H1 (cell line): ENCODE data around the gene CDCA4. TPM values are rescaled to one million over a fixed set of nuclear protein-coding genes. Genes with fewer than 3 reads are reported as not detected.

ENCODE experiments used
- CHD2 ChIP-seq: IDR thresholded peaks from 2 replicates; pipeline ENCODE4 v1.6.1; 2012; ENCODE audit warnings: low read length, improper control_type of control experiment
- CTCF ChIP-seq, 3 experiments: IDR thresholded peaks; 1 replicate in 2 of 3; 2 replicates in 1 of 3; pipeline versions ENCODE4 v1.5.1 to v1.6.1; 2011; ENCODE audit warnings: low read length in 3 of 3, mild to moderate bottlenecking in 3 of 3, inconsistent platforms in 2 of 3, low read depth in 1 of 3, moderate library complexity in 1 of 3; ENCODE audit not compliant: insufficient read depth in 1 of 3; ENCODE audit errors: control extremely low read depth in 1 of 3
- KDM1A ChIP-seq: fragments of 200-600, 300-600 bp; sonication (generic); IDR thresholded peaks from 2 replicates; pipeline ENCODE4 v1.7.1; 2016; ENCODE audit warnings: mild to moderate bottlenecking, low read length, borderline replicate concordance
- POLR2AphosphoS5 ChIP-seq: IDR thresholded peaks from 2 replicates; pipeline ENCODE4 v1.6.1; 2011; ENCODE audit warnings: low read depth, low read length
- SP1 ChIP-seq: IDR thresholded peaks from 2 replicates; pipeline ENCODE4 v1.6.1; 2011; ENCODE audit warnings: low read depth, low read length
- polyA plus RNA-seq, 7 experiments: library from polyadenylated mRNA; depleted of rRNA in 3 of 7; stranded (reverse) in 5 of 7; unstranded in 2 of 7; fragments of >200 nt in 5 of 7; fragments of 200-250 nt in 2 of 7; gene quantifications; 1 replicate in 5 of 7; 2 replicates in 1 of 7; 4 replicates in 1 of 7; pipeline versions ENCODE4 v1.2.1 to v1.2.3, GENCODE V29; 2011 to 2013; ENCODE audit warnings: missing spikeins in 2 of 7, mixed read lengths in 2 of 7
- total RNA-seq: library from RNA; stranded (reverse); fragmentation: NEBNext Ultra II Directional; extraction: Animal tissue kit (Norgen Biotek cat#: 25700); gene quantifications from 2 replicates; pipeline ENCODE4 v1.2.1, GENCODE V29; 2021

CDCA4 gene
- total and polyA plus RNA-seq, 2 of the 8 experiments (the other 6 are each of a cell fraction or from before 2014, with no cell fraction given), result 49.9 to 62.4 TPM

GRCh38 chr14:104970231-104971068 lies 50.4 kb downstream of the CDCA4 start (continued):
- TF ChIP-seq KDM1A (no peak), CHD2 (no peak), POLR2AphosphoS5 (no peak), CTCF (IDR thresholded peaks at IDR 0.05; ENCODE audit: control extremely low read depth in 1 of 3, insufficient read depth in 1 of 3, low read depth in 1 of 3, low read length in 3 of 3) (no peak), SP1 (no peak)
- TF ChIP-seq, all 59 proteins: peak for 0
